WTC11 (cell line): ENCODE results near the gene PC. TPM values are rescaled to one million over a fixed set of nuclear protein-coding genes. Genes with fewer than 3 reads are reported as not detected.

Source experiments
- ATAC-seq: fragments of 200-7000 bp; cut with Tn5 transposase; 2 replicates; pipeline ENCODE4 v1.10.0; 2021; ENCODE audit warnings: mild to moderate bottlenecking, moderate library complexity
- CTCF ChIA-PET: fragments of 300-600 bp; sonication (Branson Sonifier 250); formaldehyde crosslinking; loops from one replicate; lab custom pipeline; 2021; ENCODE audit warnings: antibody characterized with exemption; lab: Charles Lee
- POLR2A ChIA-PET: fragments of 350-600 bp; sonication (Branson Sonifier 250); formaldehyde crosslinking; loops from one replicate; lab custom pipeline; 2021; ENCODE audit warnings: antibody characterized with exemption; lab: Charles Lee
- DNase-seq: peaks from one replicate; pipeline ENCODE4 v3.0.0; 2021; ENCODE audit warnings: low spot score
- H3K27ac Mint-ChIP-seq: 2 replicates; pipeline ENCODE4 v1.8.0; 2021; ENCODE audit warnings: mixed read lengths
- H3K27me3 Mint-ChIP-seq: 2 replicates; pipeline ENCODE4 v1.8.0; 2021; ENCODE audit warnings: low read depth, mild to moderate bottlenecking, moderate library complexity, mixed read lengths
- H3K36me3 Mint-ChIP-seq: 2 replicates; pipeline ENCODE4 v1.8.0; 2021; ENCODE audit warnings: mixed read lengths
- H3K4me1 Mint-ChIP-seq: 2 replicates; pipeline ENCODE4 v1.8.0; 2022; ENCODE audit warnings: mixed read lengths
- H3K4me3 Mint-ChIP-seq: 2 replicates; pipeline ENCODE4 v1.8.0; 2021; ENCODE audit warnings: mild to moderate bottlenecking, moderate library complexity, mixed read lengths
- H3K9me3 Mint-ChIP-seq: 2 replicates; pipeline ENCODE4 v1.8.0; 2021; ENCODE audit warnings: mixed read lengths
- AFF4 ChIP-seq: sonication (generic); formaldehyde crosslinking; IDR thresholded peaks from 2 replicates; pipeline ENCODE4 v1.8.1; 2023; ENCODE audit warnings: mild to moderate bottlenecking, missing genetic modification reagents, borderline replicate concordance
- ELF4 ChIP-seq: sonication (generic); formaldehyde crosslinking; IDR thresholded peaks from 2 replicates; pipeline ENCODE4 v1.8.1; 2022; ENCODE audit warnings: low read depth, mild to moderate bottlenecking, moderate library complexity, missing genetic modification reagents
- EMX1 ChIP-seq: fragments of 250-450 bp; sonication (Bioruptor Pico); IDR thresholded peaks from 2 replicates; pipeline ENCODE4 v1.8.0; 2021; ENCODE audit warnings: mild to moderate bottlenecking
- ESRRA ChIP-seq: sonication (generic); formaldehyde crosslinking; IDR thresholded peaks from 2 replicates; pipeline ENCODE4 v1.8.1; 2022; ENCODE audit warnings: mild to moderate bottlenecking, missing genetic modification reagents, borderline replicate concordance
- GRHL2 ChIP-seq: fragments of 250-450 bp; sonication (Bioruptor Pico); IDR thresholded peaks from 2 replicates; pipeline ENCODE4 v1.8.0; 2022; ENCODE audit warnings: mild to moderate bottlenecking, moderate library complexity; ENCODE audit not compliant: insufficient replicate concordance, severe bottlenecking
- GTF2I ChIP-seq: fragments of 250-450 bp; sonication (Bioruptor Pico); conservative IDR thresholded peaks from 2 replicates; pipeline ENCODE4 v1.4.0; 2021; ENCODE audit warnings: mild to moderate bottlenecking
- IRF2 ChIP-seq: sonication (generic); formaldehyde crosslinking; IDR thresholded peaks from 2 replicates; pipeline ENCODE4 v1.8.0; 2022; ENCODE audit warnings: low read depth, missing genetic modification reagents, borderline replicate concordance
- NR3C1 ChIP-seq: sonication (generic); formaldehyde crosslinking; conservative IDR thresholded peaks from 2 replicates; pipeline ENCODE4 v1.8.1; 2023; ENCODE audit warnings: low read depth, mild to moderate bottlenecking, missing genetic modification reagents
- PRRX2 ChIP-seq: fragments of 250-450 bp; sonication (Bioruptor Pico); IDR thresholded peaks from 2 replicates; pipeline ENCODE4 v1.8.0; 2021; ENCODE audit warnings: mild to moderate bottlenecking
- SOX15 ChIP-seq: fragments of 250-450 bp; sonication (Bioruptor Pico); IDR thresholded peaks from 2 replicates; pipeline ENCODE4 v1.9.0; 2021; ENCODE audit warnings: mild to moderate bottlenecking
- TCF7 ChIP-seq: sonication (generic); formaldehyde crosslinking; IDR thresholded peaks from 2 replicates; pipeline ENCODE4 v1.8.0; 2022; ENCODE audit warnings: mild to moderate bottlenecking, low read depth, missing genetic modification reagents, moderate library complexity
- TEAD1 ChIP-seq: sonication (generic); formaldehyde crosslinking; IDR thresholded peaks from 2 replicates; pipeline ENCODE4 v1.8.0; 2022; ENCODE audit warnings: mild to moderate bottlenecking, missing genetic modification reagents
- USF1 ChIP-seq: sonication (generic); formaldehyde crosslinking; IDR thresholded peaks from 2 replicates; pipeline ENCODE4 v1.8.0; 2022; ENCODE audit warnings: mild to moderate bottlenecking, missing genetic modification reagents
- USF2 ChIP-seq: sonication (generic); formaldehyde crosslinking; IDR thresholded peaks from 2 replicates; pipeline ENCODE4 v1.8.1; 2023; ENCODE audit warnings: mild to moderate bottlenecking, missing genetic modification reagents, moderate library complexity
- ZNF138 ChIP-seq: sonication (generic); formaldehyde crosslinking; conservative IDR thresholded peaks from 2 replicates; pipeline ENCODE4 v1.8.1; 2022; ENCODE audit warnings: mild to moderate bottlenecking, moderate library complexity, missing genetic modification reagents
- ZNF232 ChIP-seq: sonication (generic); formaldehyde crosslinking; IDR thresholded peaks from 2 replicates; pipeline ENCODE4 v1.8.0; 2022; ENCODE audit warnings: mild to moderate bottlenecking, missing genetic modification reagents
- ZNF416 ChIP-seq: fragments of 250-450 bp; sonication (Bioruptor Pico); IDR thresholded peaks from 2 replicates; pipeline ENCODE4 v1.9.0; 2021; ENCODE audit warnings: mild to moderate bottlenecking, inconsistent platforms
- total RNA-seq: library from RNA; stranded (reverse); gene quantifications from 3 replicates; pipeline ENCODE4 v1.2.3, GENCODE V29; 2021
- TF ChIP-seq, protein P1 (sequence below): fragments of 250-450 bp; sonication (Bioruptor Pico); IDR thresholded peaks from 2 replicates; pipeline ENCODE4 v1.9.0; 2021; ENCODE audit warnings: mild to moderate bottlenecking, borderline replicate concordance
- TF ChIP-seq, protein P2 (sequence below): sonication (generic); formaldehyde crosslinking; IDR thresholded peaks from 2 replicates; pipeline ENCODE4 v1.8.1; 2023; ENCODE audit warnings: mild to moderate bottlenecking, missing genetic modification reagents, moderate library complexity
- TF ChIP-seq, protein P3 (sequence below): fragments of 250-450 bp; sonication (Bioruptor Pico); IDR thresholded peaks from 2 replicates; pipeline ENCODE4 v1.9.0; 2021; ENCODE audit warnings: moderate library complexity, mild to moderate bottlenecking, inconsistent platforms, borderline replicate concordance

Gene PC
- total RNA-seq, 1 experiment from 2014 or later, result 27.2 TPM

- ChIA-PET POLR2A (no interaction called here), CTCF (interaction anchor here (0.8 to 3.7 kb wide), 5 partner anchors 10 to 144 kb away, joined by 3 to 28 read pairs (median 5); partner anchors contain the start of gene C11orf86)
- Mint-ChIP-seq H3K4me3 (no peak overlapping the region), H3K4me1 (peaks cover 34% of the 10 kb centered on the region), H3K9me3 (no peaks in the 10 kb centered on the region), H3K36me3 (no peaks in the 10 kb centered on the region)
- TF ChIP-seq USF2 (no peak), NR3C1 (no peak), TEAD1 (no peak), ZNF138 (no peak), ZNF416 (CRISPR knock-in tag) (no peak), GRHL2 (CRISPR knock-in tag) (no peak), GTF2I (no peak), IRF2 (no peak), TCF7 (CRISPR knock-in tag) (no peak), SOX15 (CRISPR knock-in tag) (no peak), USF1 (CRISPR knock-in tag) (no peak), ZNF232 (CRISPR knock-in tag) (no peak), PRRX2 (no peak), ESRRA (CRISPR knock-in tag) (no peak), AFF4 (CRISPR knock-in tag) (no peak)
- TF ChIP-seq, protein P1, sequence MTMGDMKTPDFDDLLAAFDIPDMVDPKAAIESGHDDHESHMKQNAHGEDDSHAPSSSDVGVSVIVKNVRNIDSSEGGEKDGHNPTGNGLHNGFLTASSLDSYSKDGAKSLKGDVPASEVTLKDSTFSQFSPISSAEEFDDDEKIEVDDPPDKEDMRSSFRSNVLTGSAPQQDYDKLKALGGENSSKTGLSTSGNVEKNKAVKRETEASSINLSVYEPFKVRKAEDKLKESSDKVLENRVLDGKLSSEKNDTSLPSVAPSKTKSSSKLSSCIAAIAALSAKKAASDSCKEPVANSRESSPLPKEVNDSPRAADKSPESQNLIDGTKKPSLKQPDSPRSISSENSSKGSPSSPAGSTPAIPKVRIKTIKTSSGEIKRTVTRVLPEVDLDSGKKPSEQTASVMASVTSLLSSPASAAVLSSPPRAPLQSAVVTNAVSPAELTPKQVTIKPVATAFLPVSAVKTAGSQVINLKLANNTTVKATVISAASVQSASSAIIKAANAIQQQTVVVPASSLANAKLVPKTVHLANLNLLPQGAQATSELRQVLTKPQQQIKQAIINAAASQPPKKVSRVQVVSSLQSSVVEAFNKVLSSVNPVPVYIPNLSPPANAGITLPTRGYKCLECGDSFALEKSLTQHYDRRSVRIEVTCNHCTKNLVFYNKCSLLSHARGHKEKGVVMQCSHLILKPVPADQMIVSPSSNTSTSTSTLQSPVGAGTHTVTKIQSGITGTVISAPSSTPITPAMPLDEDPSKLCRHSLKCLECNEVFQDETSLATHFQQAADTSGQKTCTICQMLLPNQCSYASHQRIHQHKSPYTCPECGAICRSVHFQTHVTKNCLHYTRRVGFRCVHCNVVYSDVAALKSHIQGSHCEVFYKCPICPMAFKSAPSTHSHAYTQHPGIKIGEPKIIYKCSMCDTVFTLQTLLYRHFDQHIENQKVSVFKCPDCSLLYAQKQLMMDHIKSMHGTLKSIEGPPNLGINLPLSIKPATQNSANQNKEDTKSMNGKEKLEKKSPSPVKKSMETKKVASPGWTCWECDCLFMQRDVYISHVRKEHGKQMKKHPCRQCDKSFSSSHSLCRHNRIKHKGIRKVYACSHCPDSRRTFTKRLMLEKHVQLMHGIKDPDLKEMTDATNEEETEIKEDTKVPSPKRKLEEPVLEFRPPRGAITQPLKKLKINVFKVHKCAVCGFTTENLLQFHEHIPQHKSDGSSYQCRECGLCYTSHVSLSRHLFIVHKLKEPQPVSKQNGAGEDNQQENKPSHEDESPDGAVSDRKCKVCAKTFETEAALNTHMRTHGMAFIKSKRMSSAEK (CRISPR knock-in tag), result no peak
- TF ChIP-seq, all 79 proteins: peak for 0
- H3K27ac Mint-ChIP-seq, result peak overlapping the region; percentile 54
- ATAC-seq (no peak), DNase-seq (no peak)
- no peaks in the 10 kb centered on the region for H3K27me3 Mint-ChIP-seq
Observed at GRCh38 chr11:66877588-66878385, 80.4 kb downstream of the PC start.

DNA sequence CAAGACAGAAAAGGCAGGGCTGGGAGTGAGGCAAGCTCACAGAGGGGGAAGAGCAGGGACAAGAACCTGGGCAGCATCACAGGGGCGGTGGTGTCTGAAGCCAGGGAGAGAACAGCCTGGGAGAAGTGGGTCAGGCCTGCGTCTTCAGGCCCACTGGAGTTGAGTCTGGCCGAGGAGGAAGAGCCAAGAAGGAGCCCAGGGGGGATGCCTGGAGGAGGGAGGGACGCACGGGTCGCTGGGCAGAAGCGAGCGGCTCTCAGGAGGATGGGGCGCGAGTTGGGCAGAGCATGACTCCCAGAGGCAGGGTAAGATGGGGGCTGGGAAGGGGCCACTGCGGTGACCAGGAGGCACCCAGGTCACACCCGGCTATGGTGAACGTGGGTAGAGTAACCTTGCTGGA lies 82.8 kb downstream of the PC start:
- CTCF ChIA-PET, result interaction anchor here (0.6 kb wide), 1 partner anchor 1510 kb away, joined by 3 read pairs; no protein-coding TSS in a partner anchor
- Mint-ChIP-seq H3K4me1 (peaks cover 10% of the 10 kb centered on the region), H3K36me3 (no peaks in the 10 kb centered on the region), H3K27me3 (no peaks in the 10 kb centered on the region), H3K9me3 (no peaks in the 10 kb centered on the region), H3K4me3 (no peak overlapping the region), H3K27ac (0 out of 2 replicates have a peak overlapping the region, but pooled peaks have one; percentile 11)
- POLR2A ChIA-PET, result no interaction called here
- ATAC-seq (no peak), DNase-seq (no peak)
- TF ChIP-seq, protein P2, sequence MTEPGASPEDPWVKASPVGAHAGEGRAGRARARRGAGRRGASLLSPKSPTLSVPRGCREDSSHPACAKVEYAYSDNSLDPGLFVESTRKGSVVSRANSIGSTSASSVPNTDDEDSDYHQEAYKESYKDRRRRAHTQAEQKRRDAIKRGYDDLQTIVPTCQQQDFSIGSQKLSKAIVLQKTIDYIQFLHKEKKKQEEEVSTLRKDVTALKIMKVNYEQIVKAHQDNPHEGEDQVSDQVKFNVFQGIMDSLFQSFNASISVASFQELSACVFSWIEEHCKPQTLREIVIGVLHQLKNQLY (CRISPR knock-in tag), result no peak
- TF ChIP-seq ELF4 (CRISPR knock-in tag), result no peak
- TF ChIP-seq EMX1 (CRISPR knock-in tag), result no peak
- TF ChIP-seq, protein P3, sequence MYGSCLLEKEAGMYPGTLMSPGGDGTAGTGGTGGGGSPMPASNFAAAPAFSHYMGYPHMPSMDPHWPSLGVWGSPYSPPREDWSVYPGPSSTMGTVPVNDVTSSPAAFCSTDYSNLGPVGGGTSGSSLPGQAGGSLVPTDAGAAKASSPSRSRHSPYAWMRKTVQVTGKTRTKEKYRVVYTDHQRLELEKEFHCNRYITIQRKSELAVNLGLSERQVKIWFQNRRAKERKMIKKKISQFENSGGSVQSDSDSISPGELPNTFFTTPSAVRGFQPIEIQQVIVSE (CRISPR knock-in tag), result no peak
- TF ChIP-seq USF2, result no peak
